ENCODE results near the gene FGF1. TPM values are rescaled to one million over a fixed set of nuclear protein-coding genes. Genes with fewer than 3 reads are reported as not detected.
A peak's percentile ranks its signal among the peaks of the same experiment; 100 is the strongest.

Gene FGF1
- total and polyA plus RNA-seq, 9 donors, result 5.5 to 12.1 (median 7.1) TPM

GRCh38 chr5:142661957-142662356 lies 23.9 kb downstream of the FGF1 start:
- 90% methylated on average over 2 of the region's 11 CpGs for WGBS (ENCODE audit: insufficient coverage)
- no peak for DNase-seq
- no peaks in the 10 kb centered on the region for H3K27me3 ChIP-seq (ENCODE audit: control insufficient read depth, insufficient read depth, low read length)
- no peaks in the 10 kb centered on the region for H3K4me1 ChIP-seq (ENCODE audit: control insufficient read depth, insufficient read depth, low read length)
- H3K4me3 ChIP-seq (ENCODE audit: low read length), result no peak overlapping the region
- H3K9me3 ChIP-seq (replicated peaks; ENCODE audit: control insufficient read depth, low read depth, low read length), result peaks cover 3% of the 10 kb centered on the region
- H3K27ac ChIP-seq (ENCODE audit: low read length), result no peak overlapping the region
- H3K36me3 ChIP-seq (ENCODE audit: control insufficient read depth, insufficient read depth, low read length), result no peaks in the 10 kb centered on the region

GRCh38 chr5:142661143-142661542 lies 24.7 kb downstream of the FGF1 start:
- Histone ChIP-seq H3K9me3 (replicated peaks; ENCODE audit: control insufficient read depth, low read depth, low read length) (peaks cover 3% of the 10 kb centered on the region), H3K36me3 (ENCODE audit: control insufficient read depth, insufficient read depth, low read length) (no peaks in the 10 kb centered on the region), H3K4me1 (ENCODE audit: control insufficient read depth, insufficient read depth, low read length) (no peaks in the 10 kb centered on the region), H3K4me3 (ENCODE audit: low read length) (no peak overlapping the region), H3K27ac (ENCODE audit: low read length) (no peak overlapping the region), H3K27me3 (ENCODE audit: control insufficient read depth, insufficient read depth, low read length) (no peaks in the 10 kb centered on the region)
- WGBS (ENCODE audit: insufficient coverage), result no CpG with 5 or more reads among the region's 2 CpGs
- DNase-seq, result no peak

GRCh38 chr5:142660731-142661130 lies 25.2 kb downstream of the FGF1 start:
- no peaks in the 10 kb centered on the region for H3K27me3 ChIP-seq (ENCODE audit: control insufficient read depth, insufficient read depth, low read length)
- H3K4me3 ChIP-seq (ENCODE audit: low read length), result no peak overlapping the region
- DNase-seq, result peak; percentile 49
- H3K36me3 ChIP-seq (ENCODE audit: control insufficient read depth, insufficient read depth, low read length), result no peaks in the 10 kb centered on the region
- no peak overlapping the region for H3K27ac ChIP-seq (ENCODE audit: low read length)
- peaks cover 3% of the 10 kb centered on the region for H3K9me3 ChIP-seq (replicated peaks; ENCODE audit: control insufficient read depth, low read depth, low read length)
- H3K4me1 ChIP-seq (ENCODE audit: control insufficient read depth, insufficient read depth, low read length), result peaks cover 1% of the 10 kb centered on the region

GRCh38 chr5:142660196-142660595 lies 25.7 kb downstream of the FGF1 start:
- DNase-seq, result no peak
- Histone ChIP-seq H3K27me3 (ENCODE audit: control insufficient read depth, insufficient read depth, low read length) (no peaks in the 10 kb centered on the region), H3K9me3 (replicated peaks; ENCODE audit: control insufficient read depth, low read depth, low read length) (peaks cover 3% of the 10 kb centered on the region), H3K4me1 (ENCODE audit: control insufficient read depth, insufficient read depth, low read length) (peaks cover 6% of the 10 kb centered on the region), H3K27ac (ENCODE audit: low read length) (no peak overlapping the region), H3K36me3 (ENCODE audit: control insufficient read depth, insufficient read depth, low read length) (no peaks in the 10 kb centered on the region), H3K4me3 (ENCODE audit: low read length) (no peak overlapping the region)
- WGBS (ENCODE audit: insufficient coverage), result 91% methylated on average over 10 of the region's 10 CpGs

GRCh38 chr5:142659405-142659804 lies 26.5 kb downstream of the FGF1 start:
- no peak overlapping the region for H3K27ac ChIP-seq (ENCODE audit: low read length)

GRCh38 chr5:142658278-142658677 lies 27.6 kb downstream of the FGF1 start:
- 97% methylated on average over 2 of the region's 2 CpGs for WGBS (ENCODE audit: insufficient coverage)
- Histone ChIP-seq H3K4me3 (ENCODE audit: low read length) (no peak overlapping the region), H3K27ac (ENCODE audit: low read length) (no peak overlapping the region), H3K9me3 (replicated peaks; ENCODE audit: control insufficient read depth, low read depth, low read length) (peaks cover 3% of the 10 kb centered on the region), H3K27me3 (ENCODE audit: control insufficient read depth, insufficient read depth, low read length) (no peaks in the 10 kb centered on the region), H3K4me1 (ENCODE audit: control insufficient read depth, insufficient read depth, low read length) (peaks cover 12% of the 10 kb centered on the region), H3K36me3 (ENCODE audit: control insufficient read depth, insufficient read depth, low read length) (no peaks in the 10 kb centered on the region)
- no peak for DNase-seq

More at GRCh38 chr5:142659405-142659804, 26.5 kb downstream of the FGF1 start:
- peaks cover 12% of the 10 kb centered on the region for H3K4me1 ChIP-seq (ENCODE audit: control insufficient read depth, insufficient read depth, low read length)
- H3K4me3 ChIP-seq (ENCODE audit: low read length), result no peak overlapping the region
- no peak for DNase-seq
- no peaks in the 10 kb centered on the region for H3K36me3 ChIP-seq (ENCODE audit: control insufficient read depth, insufficient read depth, low read length)
- WGBS (ENCODE audit: insufficient coverage), result 80% methylated on average over 1 of the region's 4 CpGs
- H3K9me3 ChIP-seq (replicated peaks; ENCODE audit: control insufficient read depth, low read depth, low read length), result peaks cover 3% of the 10 kb centered on the region
- H3K27me3 ChIP-seq (ENCODE audit: control insufficient read depth, insufficient read depth, low read length), result no peaks in the 10 kb centered on the region

GRCh38 chr5:142657446-142657845 lies 28.4 kb downstream of the FGF1 start:
- H3K4me1 ChIP-seq (ENCODE audit: control insufficient read depth, insufficient read depth, low read length), result peaks cover 12% of the 10 kb centered on the region
- H3K36me3 ChIP-seq (ENCODE audit: control insufficient read depth, insufficient read depth, low read length), result no peaks in the 10 kb centered on the region

GRCh38 chr5:142655339-142656267 lies 30.3 kb downstream of the FGF1 start:
- H3K27me3 ChIP-seq (ENCODE audit: control insufficient read depth, insufficient read depth, low read length), result no peaks in the 10 kb centered on the region
- WGBS (ENCODE audit: insufficient coverage), result 6% methylated on average over 6 of the region's 13 CpGs
- H3K4me1 ChIP-seq (ENCODE audit: control insufficient read depth, insufficient read depth, low read length), result peaks cover 12% of the 10 kb centered on the region
- H3K36me3 ChIP-seq (ENCODE audit: control insufficient read depth, insufficient read depth, low read length), result no peaks in the 10 kb centered on the region
- peak overlapping the region; percentile 62 for H3K27ac ChIP-seq (ENCODE audit: low read length)
- H3K9me3 ChIP-seq (replicated peaks; ENCODE audit: control insufficient read depth, low read depth, low read length), result no peaks in the 10 kb centered on the region
- DNase-seq, result peak; percentile 96
- no peak overlapping the region for H3K4me3 ChIP-seq (ENCODE audit: low read length)

More at GRCh38 chr5:142657446-142657845, 28.4 kb downstream of the FGF1 start:
- 100% methylated on average over 5 of the region's 8 CpGs for whole genome bisulfite sequencing (ENCODE audit: insufficient coverage)
- no peak for DNase-seq
- Histone ChIP-seq H3K9me3 (replicated peaks; ENCODE audit: control insufficient read depth, low read depth, low read length) (peaks cover 3% of the 10 kb centered on the region), H3K4me3 (ENCODE audit: low read length) (no peak overlapping the region), H3K27me3 (ENCODE audit: control insufficient read depth, insufficient read depth, low read length) (no peaks in the 10 kb centered on the region), H3K27ac (ENCODE audit: low read length) (no peak overlapping the region)

GRCh38 chr5:142654578-142655058 lies 31.3 kb downstream of the FGF1 start:
- Histone ChIP-seq H3K9me3 (replicated peaks; ENCODE audit: control insufficient read depth, low read depth, low read length) (no peaks in the 10 kb centered on the region), H3K4me1 (ENCODE audit: control insufficient read depth, insufficient read depth, low read length) (peaks cover 12% of the 10 kb centered on the region), H3K27me3 (ENCODE audit: control insufficient read depth, insufficient read depth, low read length) (no peaks in the 10 kb centered on the region), H3K36me3 (ENCODE audit: control insufficient read depth, insufficient read depth, low read length) (no peaks in the 10 kb centered on the region), H3K27ac (ENCODE audit: low read length) (no peak overlapping the region), H3K4me3 (ENCODE audit: low read length) (no peak overlapping the region)
- 20% methylated on average over 1 of the region's 8 CpGs for WGBS (ENCODE audit: insufficient coverage)
- no peak for DNase-seq

- H3K36me3 ChIP-seq (ENCODE audit: control insufficient read depth, insufficient read depth, low read length), result no peaks in the 10 kb centered on the region
- H3K27me3 ChIP-seq (ENCODE audit: control insufficient read depth, insufficient read depth, low read length), result no peaks in the 10 kb centered on the region
- H3K27ac ChIP-seq (ENCODE audit: low read length), result no peak overlapping the region
- 94% methylated on average over 5 of the region's 7 CpGs for WGBS (ENCODE audit: insufficient coverage)
- DNase-seq, result no peak
- H3K4me3 ChIP-seq (ENCODE audit: low read length), result no peak overlapping the region
- no peaks in the 10 kb centered on the region for H3K9me3 ChIP-seq (replicated peaks; ENCODE audit: control insufficient read depth, low read depth, low read length)
- H3K4me1 ChIP-seq (ENCODE audit: control insufficient read depth, insufficient read depth, low read length), result peaks cover 12% of the 10 kb centered on the region
These were observed 32.6 kb downstream of the FGF1 start for GRCh38 chr5:142653321-142653720.
